A673 (cell line): ENCODE results near the gene SIN3B. TPM values are rescaled to one million over a fixed set of nuclear protein-coding genes. Genes with fewer than 3 reads are reported as not detected.
"Not testable (repeated sequence)": the region's sequence is repeated elsewhere in the genome, so short reads cannot be mapped to it uniquely, and the experiment has no call there.

Experiments used
- BruUV-seq: library from RNA; stranded (reverse); fragments of 400-500 nt; replicated peaks from 2 replicates; lab custom pipeline; 2021; lab: Mats Ljungman, UMichigan
- CTCF ChIA-PET: fragments of 300-600 bp; sonication (Branson Sonifier 250); formaldehyde crosslinking; loops from one replicate; lab custom pipeline; 2022; ENCODE audit warnings: antibody characterized with exemption; lab: Charles Lee
- POLR2A ChIA-PET: fragments of 300-600 bp; sonication (Branson Sonifier 250); formaldehyde crosslinking; loops from one replicate; lab custom pipeline; 2022; ENCODE audit warnings: antibody characterized with exemption; ENCODE audit not compliant: low non-redundant PET; lab: Charles Lee
- DNase-seq: peaks from one replicate; pipeline ENCODE4 v3.0.0-alpha.2; 2015; ENCODE audit warnings: low spot score
- H3K27ac ChIP-seq: fragments of 200-600 bp; sonication (generic); 2 replicates; pipeline ENCODE4 v1.5.1; 2016; ENCODE audit warnings: mixed run types, low read depth, mild to moderate bottlenecking, mixed read lengths, antibody characterized with exemption, low read length; ENCODE audit not compliant: poor library complexity, severe bottlenecking
- H3K27me3 ChIP-seq: fragments of 200-600 bp; sonication (generic); replicated peaks from 2 replicates; pipeline ENCODE4 v1.6.1; 2017; ENCODE audit warnings: mixed run types, low read depth, mild to moderate bottlenecking, mixed read lengths, antibody characterized with exemption, low read length; ENCODE audit not compliant: insufficient read depth, poor library complexity
- H3K36me3 ChIP-seq: fragments of 200-600 bp; sonication (generic); 2 replicates; pipeline ENCODE4 v1.6.1; 2016; ENCODE audit warnings: mixed run types, mild to moderate bottlenecking, mixed read lengths, antibody characterized with exemption, low read length; ENCODE audit not compliant: insufficient read depth, poor library complexity, severe bottlenecking
- H3K4me1 ChIP-seq: fragments of 200-600 bp; sonication (generic); 2 replicates; pipeline ENCODE4 v1.6.1; 2017; ENCODE audit warnings: mixed run types, mild to moderate bottlenecking, mixed read lengths, antibody characterized with exemption, low read length; ENCODE audit not compliant: insufficient read depth, poor library complexity, severe bottlenecking
- H3K4me3 ChIP-seq: fragments of 200-600 bp; sonication (generic); 2 replicates; pipeline ENCODE4 v1.5.1; 2016; ENCODE audit warnings: low read depth, mixed run types, mild to moderate bottlenecking, mixed read lengths, low read length; ENCODE audit not compliant: poor library complexity, severe bottlenecking
- H3K9me3 ChIP-seq: fragments of 200-600 bp; sonication (generic); 2 replicates; pipeline ENCODE4 v1.6.1; 2016; ENCODE audit warnings: mixed run types, low read depth, mild to moderate bottlenecking, mixed read lengths, antibody characterized with exemption, low read length; ENCODE audit not compliant: poor library complexity, severe bottlenecking
- EZH2 ChIP-seq: fragments of 200-600 bp; sonication (generic); IDR thresholded peaks from 2 replicates; pipeline ENCODE4 v1.6.1; 2017; ENCODE audit warnings: borderline replicate concordance, low read depth, mild to moderate bottlenecking, mixed read lengths, antibody characterized with exemption, low read length; ENCODE audit not compliant: poor library complexity, severe bottlenecking
- intact Hi-C: fragments of 100-400 bp; cut with micrococcal nuclease; formaldehyde crosslinking; loops from one replicate; pipeline ENCODE4 v1.10.0; 2022; ENCODE audit not compliant: unreplicated experiment
- total RNA-seq: library from RNA; stranded (reverse); gene quantifications from 2 replicates; pipeline ENCODE4 v1.2.3, GENCODE V29; 2021
- TF ChIP-seq, protein P1 (sequence below): fragments of 300-800, 200-600 bp; sonication (generic); conservative IDR thresholded peaks from 2 replicates; pipeline ENCODE4 v1.5.1; 2017; ENCODE audit warnings: low read depth, mild to moderate bottlenecking, antibody characterized with exemption, low read length, moderate library complexity, mixed read lengths

SIN3B gene
- total RNA-seq, 1 experiment from 2014 or later, result 76.7 TPM

DNA sequence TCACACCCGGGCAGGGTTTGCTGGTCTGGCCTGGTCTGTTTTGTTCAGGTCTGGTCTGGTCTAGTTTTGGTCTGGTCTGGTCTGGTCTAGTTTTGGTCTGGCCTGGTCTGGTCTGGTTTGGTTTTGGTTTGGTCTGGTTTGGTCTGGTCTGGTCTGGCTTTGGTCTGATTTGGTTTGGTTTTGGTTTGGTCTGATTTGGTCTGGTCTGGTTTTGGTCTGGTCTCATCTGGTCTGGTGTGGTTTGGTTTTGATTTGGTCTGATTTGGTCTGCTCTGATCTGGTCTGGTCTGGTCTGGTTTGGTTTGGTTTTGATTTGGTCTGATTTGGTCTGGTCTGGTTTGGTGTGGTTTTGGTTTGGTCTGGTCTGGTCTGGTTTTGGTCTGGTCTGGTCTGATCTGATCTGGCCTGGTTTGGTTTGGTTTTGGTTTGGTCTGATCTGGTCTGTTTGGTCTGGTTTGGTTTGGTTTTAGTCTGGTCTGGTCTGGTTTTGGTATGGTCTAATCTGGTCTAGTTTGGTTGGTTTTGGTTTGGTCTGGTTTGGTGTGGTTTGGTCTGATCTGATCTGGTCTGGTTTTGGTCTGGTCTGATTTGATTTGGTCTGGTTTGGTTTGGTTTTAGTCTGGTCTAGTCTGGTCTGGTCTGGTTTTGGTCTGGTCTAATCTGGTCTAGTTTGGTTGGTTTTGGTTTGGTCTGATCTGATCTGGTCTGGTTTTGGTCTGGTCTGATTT is 45.2 kb downstream of the SIN3B start:
- Histone ChIP-seq H3K9me3 (no peaks in the 10 kb centered on the region), H3K27me3 (no peaks in the 10 kb centered on the region), H3K36me3 (peaks cover 54% of the 10 kb centered on the region), H3K4me3 (no peak overlapping the region), H3K4me1 (no peaks in the 10 kb centered on the region), H3K27ac (peak overlapping the region; percentile 46)
- BruUV-seq, result no TSS peak
- intact Hi-C loops, result no loop called here
- ChIA-PET POLR2A (interaction anchor here (0.8 kb wide), 1 partner anchor 190 kb away, joined by 5 read pairs; no protein-coding TSS in a partner anchor), CTCF (no interaction called here)
- TF ChIP-seq EZH2, result no peak
- TF ChIP-seq, protein P1, sequence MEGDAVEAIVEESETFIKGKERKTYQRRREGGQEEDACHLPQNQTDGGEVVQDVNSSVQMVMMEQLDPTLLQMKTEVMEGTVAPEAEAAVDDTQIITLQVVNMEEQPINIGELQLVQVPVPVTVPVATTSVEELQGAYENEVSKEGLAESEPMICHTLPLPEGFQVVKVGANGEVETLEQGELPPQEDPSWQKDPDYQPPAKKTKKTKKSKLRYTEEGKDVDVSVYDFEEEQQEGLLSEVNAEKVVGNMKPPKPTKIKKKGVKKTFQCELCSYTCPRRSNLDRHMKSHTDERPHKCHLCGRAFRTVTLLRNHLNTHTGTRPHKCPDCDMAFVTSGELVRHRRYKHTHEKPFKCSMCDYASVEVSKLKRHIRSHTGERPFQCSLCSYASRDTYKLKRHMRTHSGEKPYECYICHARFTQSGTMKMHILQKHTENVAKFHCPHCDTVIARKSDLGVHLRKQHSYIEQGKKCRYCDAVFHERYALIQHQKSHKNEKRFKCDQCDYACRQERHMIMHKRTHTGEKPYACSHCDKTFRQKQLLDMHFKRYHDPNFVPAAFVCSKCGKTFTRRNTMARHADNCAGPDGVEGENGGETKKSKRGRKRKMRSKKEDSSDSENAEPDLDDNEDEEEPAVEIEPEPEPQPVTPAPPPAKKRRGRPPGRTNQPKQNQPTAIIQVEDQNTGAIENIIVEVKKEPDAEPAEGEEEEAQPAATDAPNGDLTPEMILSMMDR, result no peak
- no peak for DNase-seq

- H3K4me3 ChIP-seq, H3K9me3 ChIP-seq, POLR2A ChIA-PET, H3K4me1 ChIP-seq, DNase-seq, BruUV-seq, H3K27me3 ChIP-seq, H3K27ac ChIP-seq, intact Hi-C loops, CTCF ChIA-PET: not testable (repeated sequence)
- H3K36me3 ChIP-seq, result peaks cover 55% of the 10 kb centered on the region
These were observed 45.7 kb downstream of the SIN3B start for GRCh38 chr19:16874978-16875299.

GRCh38 chr19:16875584-16876555 is 46.7 kb downstream of the SIN3B start:
- BruUV-seq, result no TSS peak
- CTCF ChIA-PET, result no interaction called here
- Histone ChIP-seq H3K36me3 (peaks cover 58% of the 10 kb centered on the region), H3K4me3 (no peak overlapping the region), H3K27ac (no peak overlapping the region), H3K4me1 (no peaks in the 10 kb centered on the region), H3K27me3 (no peaks in the 10 kb centered on the region), H3K9me3 (peaks cover 2% of the 10 kb centered on the region)
- POLR2A ChIA-PET, result no interaction called here
- no peak for DNase-seq
- intact Hi-C loops, result no loop called here
- TF ChIP-seq, protein P1, result no peak
- TF ChIP-seq EZH2, result no peak
